ENCODE results near the gene ACTN4.

ACTN4 gene

GRCh38 chr19:38697641-38698071 is 50.2 kb downstream of the ACTN4 start:
- no peak for DNase-seq

DNA sequence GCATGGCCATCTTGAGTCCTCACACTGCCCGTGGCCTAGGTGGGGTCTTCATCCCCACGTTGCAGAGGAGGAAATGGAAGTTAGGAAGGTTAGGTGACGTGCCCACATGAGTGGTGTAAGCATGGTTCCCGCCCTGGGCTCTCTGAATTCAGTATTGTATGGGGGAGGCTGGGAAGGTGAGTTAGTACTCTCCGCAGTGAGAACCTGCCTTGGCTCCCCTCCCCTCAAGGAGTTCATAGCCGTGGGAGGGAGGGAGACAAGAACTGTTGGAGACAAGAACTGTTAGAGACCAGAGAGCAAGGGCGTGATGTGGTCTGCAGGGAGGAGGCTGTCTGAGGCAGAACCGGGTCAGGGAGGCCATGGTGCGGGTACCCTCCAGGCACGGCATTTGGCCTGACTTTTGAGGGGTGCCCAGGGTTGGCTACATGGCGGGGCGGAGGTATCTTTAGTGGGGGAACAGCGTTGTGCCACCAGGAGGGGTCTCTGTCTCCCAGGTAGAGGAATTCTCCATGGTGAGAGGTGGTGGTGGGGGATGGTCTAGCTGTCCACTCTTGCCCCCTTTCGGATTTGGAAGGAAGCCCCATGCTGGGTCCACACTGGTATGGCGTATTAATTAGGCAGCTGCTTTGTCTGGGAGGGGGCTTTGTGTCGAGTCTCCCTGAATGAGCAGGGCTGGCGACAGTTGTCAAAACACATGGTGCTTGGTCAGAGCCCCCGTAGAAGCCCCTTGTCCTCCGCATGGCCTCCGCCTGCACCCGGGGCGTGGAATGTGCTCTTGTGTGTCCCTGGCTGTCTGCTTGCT is 51.0 kb downstream of the ACTN4 start:
- no peak for DNase-seq

GRCh38 chr19:38699027-38699346 is 51.5 kb downstream of the ACTN4 start:
- DNase-seq, result no peak

DNA sequence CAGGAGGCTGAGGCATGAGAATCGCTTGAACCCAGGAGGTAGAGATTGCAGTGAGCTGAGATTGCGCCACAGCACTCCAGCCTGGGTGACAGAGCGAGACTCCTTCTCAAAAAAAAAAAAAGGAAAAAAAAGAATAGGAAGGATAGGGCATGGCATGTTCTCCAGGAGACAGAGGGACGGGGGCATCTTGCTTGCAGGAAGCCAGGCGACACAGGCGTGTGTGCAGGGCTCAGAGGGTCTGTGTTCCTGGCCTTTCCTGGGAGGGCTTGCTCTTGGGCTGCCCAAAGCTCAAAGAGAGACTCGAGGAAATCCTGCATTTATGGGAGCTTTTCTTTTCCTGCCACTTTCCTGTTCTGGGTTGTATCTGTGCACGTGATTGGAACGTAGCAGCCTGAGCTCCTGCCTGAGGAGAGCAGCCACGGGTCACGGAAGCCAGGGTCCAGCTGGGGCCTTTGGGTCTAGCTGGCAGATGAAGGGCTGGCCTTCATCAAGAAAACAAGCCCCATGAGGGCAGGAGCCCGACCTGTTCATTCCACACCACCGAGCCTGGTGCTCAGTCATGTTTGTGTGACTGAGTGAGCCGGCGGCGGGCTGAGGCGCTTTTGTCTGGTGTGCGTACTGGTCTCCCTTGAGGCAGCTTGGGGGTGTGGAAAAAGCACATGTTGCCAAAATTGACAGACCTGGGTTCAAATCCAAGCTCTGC is 52.3 kb downstream of the ACTN4 start:
- no peak for DNase-seq

- no peak for DNase-seq
Observed at GRCh38 chr19:38700350-38700901, 53.0 kb downstream of the ACTN4 start.

DNA sequence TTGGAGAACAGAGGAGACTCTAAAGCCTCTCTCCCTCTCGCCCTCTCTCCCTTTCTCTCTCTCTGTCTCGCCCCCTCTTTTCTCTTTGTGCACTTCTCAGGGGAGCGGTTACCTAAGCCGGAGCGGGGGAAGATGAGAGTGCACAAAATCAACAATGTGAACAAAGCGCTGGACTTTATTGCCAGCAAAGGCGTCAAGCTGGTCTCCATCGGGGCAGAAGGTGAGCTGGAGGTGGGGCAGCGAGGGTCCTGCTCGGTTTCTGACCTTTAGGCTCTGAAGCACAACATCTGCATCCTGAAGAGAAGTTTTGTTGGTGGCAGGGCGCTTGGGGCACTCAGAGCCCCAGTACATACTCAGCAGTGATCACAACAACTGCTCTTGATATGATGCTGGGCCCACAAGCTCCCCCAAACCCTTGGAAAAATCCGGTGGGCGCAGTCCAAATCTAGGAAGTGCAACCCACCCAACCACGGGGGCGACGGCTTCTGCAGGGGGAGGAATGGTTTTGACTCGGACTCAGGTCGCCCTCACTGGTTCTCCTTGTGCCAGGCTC is 53.5 kb downstream of the ACTN4 start:
- no peak for DNase-seq

DNA sequence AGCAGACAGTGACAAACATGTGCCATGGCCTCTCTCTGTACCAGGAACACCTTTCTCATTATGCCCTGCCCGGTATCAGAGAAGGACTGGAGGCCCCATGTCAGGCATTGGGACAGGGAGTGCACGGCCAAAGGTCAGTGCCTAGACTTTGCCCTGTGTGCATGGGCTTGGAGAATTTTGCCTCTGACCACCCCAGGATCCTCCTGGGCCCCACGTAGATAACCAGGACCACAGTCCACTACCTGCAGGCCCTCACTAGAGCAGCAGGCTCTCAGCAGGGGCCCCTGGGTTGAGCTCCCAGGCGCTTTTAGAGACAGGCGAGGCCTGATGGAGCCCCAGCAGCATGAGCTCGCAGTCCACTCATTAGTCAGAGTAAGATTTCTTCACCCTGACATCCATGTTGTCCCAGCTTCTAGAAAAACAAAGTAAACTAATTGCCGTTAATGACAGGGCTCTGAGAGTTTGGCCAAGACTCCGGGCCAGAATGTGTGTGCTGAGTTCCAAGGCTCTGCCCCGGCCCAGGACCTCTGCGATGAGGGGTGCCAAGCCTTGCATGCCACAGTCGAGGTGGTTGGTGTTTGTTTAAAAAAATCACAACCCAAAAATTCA is 54.1 kb downstream of the ACTN4 start:
- no peak for DNase-seq

DNA sequence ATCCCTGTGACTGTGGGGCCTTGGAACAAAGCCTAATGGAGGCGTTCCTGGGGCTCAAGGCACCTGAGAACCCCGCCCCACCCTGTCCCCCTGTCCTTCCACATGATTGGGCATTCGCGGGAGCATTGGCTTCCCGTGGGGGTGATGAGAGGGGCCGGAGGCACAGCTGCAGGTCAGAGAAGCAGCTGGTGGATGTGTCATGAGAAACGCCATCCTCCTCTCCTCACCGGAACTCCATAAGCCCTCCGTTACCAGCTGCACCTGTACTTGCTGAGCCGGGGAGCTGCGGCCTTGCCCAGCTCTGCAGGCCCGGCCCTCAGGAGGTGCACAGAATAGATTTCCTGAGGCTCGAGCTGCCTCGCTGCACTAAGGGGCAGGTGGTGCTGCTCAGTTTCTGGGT is 54.8 kb downstream of the ACTN4 start:
- DNase-seq, result no peak

DNA sequence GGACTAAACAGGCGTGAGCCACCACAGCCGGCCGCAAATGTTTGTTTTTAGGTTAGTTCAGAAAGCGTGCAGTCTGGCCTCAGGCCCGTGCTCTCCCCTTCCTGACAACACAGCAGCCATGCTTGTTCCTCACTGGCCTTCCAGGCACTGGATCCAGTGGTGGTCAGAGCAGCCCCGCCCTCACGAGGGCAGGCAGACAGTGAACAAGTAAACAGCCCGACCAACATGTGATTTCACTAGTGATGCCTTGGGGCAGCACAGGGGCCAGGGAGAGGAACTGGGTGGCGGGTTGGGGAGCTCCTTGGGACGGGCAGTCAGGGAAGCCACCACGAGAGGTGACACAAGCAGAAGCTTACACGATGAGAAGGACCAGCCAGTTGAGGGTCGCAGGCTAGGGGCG is 56.1 kb downstream of the ACTN4 start:
- DNase-seq, result no peak

DNA sequence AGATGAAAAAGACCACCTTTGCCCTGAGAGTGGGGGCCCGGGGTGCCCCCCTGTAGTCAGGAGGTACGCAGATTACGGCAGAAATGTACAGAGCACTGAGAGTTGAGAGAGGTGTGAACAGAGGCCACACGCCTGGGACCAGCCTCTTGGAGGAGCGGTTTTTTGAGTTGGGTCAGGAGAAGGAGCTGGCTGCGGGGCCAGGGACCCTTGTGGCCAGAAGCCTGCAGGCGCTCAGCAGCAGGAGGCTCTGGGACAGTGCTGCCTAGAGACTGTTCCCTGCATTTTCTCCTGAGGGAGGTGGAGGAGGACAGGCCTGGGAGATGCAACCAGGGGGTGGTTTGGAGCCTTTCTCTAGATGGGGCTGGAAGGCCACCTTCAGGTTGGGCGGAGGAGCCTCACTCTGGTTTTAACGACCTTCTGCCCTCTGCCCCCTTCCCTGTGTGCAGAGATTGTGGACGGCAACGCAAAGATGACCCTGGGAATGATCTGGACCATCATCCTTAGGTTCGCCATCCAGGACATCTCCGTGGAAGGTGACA is 57.1 kb downstream of the ACTN4 start:
- DNase-seq, result no peak

DNA sequence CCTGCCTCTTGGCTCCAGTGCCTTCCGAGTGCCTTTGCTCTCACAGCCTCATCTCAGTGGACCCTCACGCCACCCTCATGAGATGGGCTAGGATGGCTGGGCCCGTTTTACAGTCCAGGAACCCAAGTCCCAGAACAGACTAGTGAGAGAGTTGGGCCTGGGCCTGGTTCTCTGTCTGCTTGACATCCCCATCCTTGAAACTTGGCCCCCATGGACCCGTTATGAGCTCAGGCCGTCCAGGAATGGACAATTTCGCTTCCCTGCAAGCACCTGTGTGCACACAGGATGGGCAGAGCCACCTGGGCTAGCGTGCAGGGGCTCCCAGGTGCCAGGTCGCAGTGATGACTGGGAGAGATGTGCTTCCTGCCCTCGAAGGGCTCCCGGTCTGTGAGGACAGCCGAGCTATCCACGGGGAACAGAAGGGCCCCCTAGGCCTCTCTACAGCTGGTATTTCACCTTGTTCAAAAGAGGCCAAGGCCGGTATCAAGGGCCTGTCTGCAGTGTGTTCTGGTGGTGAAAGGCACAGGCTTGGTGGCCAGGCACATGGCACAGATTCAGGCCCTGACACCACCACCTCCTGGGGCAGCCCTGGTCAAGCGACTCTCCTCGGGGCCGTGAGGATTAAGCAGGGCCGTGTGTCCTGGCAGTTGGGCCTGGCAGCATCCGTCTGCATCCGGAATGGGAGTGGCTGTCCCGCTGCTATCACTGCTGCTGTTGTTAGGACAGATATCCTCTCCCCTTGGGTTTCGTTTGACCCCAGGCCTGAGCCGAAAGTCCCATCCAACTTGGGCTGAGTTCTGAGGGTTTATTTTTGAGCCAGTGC is 58.0 kb downstream of the ACTN4 start:
- no peak for DNase-seq

- no peak for DNase-seq
Observed at GRCh38 chr19:38706792-38707511, 59.5 kb downstream of the ACTN4 start.

DNA sequence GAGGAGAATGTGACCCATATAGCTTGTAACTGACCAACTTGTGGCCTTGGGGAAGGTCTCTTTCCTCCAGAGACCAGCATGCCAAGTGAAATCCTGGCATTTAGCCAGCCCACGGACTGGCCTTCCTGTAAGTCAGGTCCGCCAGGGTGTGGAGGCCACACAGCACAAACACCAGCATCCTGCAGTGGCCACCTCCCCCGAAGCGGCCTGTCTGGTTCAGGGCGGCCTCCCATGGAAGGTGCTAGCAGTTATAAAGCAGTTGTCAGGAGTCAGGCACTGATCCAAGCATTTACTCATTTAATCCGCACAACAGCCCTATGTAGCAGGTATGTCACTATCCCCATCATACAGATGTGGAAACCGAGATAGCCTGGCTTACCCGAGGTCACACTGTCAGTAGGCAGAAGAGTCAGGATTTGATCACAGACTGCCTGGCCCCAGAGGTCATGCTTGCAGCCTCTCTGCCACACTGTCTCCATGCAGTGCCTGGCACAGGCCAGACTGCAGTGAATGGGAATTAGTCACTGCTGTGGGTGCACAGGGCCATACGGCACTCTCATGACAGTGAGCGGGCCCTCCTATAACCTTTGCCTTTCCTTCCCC is 60.2 kb downstream of the ACTN4 start:
- DNase-seq, result no peak

GRCh38 chr19:38708413-38709024 is 61.1 kb downstream of the ACTN4 start:
- no peak for DNase-seq

DNA sequence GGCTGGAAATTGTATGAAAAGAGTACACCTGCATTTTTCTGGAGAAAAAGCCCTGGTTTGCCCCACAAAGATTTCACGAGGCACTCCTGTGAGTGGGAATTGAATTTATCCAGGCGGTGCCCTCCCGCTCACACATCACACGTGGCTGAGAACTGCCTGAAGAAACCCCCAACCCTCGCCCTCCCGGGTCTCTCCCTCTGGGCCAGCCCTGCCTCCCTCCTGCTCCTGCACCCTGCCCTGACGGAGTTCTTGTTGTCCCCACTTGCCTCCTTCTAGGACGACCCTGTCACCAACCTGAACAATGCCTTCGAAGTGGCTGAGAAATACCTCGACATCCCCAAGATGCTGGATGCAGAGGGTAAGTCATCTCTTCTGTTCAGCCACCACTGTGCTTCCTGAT is 61.7 kb downstream of the ACTN4 start:
- no peak for DNase-seq

DNA sequence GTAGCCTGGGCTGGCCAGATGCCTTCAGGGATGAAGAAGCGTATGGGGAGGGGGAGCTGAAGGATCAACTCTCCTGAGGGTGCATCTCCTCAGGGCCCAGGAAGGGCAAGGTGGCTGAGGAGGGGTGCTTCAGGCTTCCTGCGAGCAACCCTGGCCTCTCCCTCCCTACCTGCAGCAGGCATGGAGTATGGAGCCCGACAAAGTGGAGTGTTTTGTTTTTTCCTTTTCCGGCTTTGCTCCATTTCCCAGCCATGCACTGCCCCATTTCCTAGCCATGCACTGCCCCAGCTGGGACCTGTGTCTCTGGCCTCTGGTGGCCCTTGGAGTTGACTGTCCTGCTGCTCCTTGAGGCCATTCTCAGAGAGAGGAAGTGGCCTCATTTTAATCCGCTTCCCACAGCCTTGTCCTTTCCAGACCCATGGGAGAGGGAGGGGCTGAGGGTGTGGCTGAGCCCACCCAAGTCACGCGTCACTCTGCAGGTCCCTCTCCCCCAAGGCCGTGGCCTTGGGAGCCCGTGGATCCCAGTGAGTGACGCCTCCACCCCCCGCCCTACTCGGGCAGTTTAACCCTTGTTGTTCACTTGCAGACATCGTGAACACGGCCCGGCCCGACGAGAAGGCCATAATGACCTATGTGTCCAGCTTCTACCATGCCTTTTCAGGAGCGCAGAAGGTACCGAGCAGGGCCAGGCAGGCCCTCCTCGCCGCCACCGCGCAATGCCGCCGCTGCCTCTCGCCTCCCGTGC is 62.4 kb downstream of the ACTN4 start:
- no peak for DNase-seq

- no peak for DNase-seq
Observed at GRCh38 chr19:38710416-38710702, 62.9 kb downstream of the ACTN4 start.

DNA sequence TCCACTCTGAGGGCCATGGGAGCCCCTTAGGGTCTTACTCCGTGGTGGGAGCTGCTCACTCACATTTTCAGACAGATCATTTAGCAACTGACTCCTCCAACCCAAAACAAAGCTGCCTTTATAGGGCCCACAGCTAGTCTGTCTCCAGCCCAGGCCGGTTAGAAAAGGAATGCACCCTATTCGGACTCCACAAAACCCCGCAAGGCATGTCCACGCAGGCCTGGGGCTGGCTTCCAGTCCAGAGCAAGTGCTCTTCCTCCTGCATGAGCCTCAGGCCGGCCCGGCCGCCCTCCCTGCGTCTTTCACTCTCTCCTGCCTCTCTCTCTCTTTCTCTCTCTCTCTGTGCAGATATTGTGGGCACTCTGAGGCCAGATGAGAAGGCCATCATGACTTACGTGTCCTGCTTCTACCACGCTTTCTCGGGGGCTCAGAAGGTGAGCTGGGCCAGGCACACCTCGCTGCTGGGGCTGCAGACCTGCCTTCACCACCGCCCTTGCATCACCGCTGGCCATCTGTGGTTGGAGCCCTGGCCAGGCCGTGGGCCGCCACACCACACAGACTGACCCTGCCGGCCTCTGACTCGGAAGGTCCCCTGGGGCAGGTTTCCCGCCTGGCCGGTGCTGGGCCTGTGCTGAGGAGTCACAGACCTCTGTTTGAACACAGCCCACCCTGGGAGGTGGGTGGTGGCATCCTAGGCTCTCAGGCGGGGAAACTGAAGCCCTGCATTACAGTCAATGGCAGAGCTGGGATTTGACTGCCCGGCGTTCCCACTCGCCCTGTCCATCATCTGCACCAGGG is 63.7 kb downstream of the ACTN4 start:
- DNase-seq, result no peak

GRCh38 chr19:38711726-38712153 is 64.3 kb downstream of the ACTN4 start:
- no peak for DNase-seq
